ENCODE measurements around the gene TCF4.

The TCF4 gene

DNA sequence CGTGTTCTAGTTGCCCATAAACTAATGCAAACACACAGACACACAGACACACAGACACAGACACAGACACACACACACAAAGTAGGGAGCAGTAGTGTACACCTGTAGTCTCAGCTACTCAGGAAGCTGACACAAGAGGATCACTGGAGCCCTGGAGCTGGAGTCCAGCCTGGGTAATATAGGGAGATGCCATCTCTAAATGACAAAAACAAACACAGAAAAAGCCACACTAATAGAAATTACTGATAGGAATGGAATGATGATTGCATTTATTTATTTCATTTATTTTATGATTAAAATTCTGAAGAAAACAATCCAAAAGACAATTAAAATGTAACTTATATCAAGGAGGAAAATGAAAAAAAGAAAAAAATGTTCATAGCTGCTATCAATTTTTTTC is 30.8 kb downstream of the TCF4 start:
- H3K4me1 ChIP-seq (ENCODE audit: control insufficient read depth, insufficient read depth, low read length): peaks cover 10% of the 10 kb centered on the region
- no peak overlapping the region for H3K4me2 ChIP-seq (ENCODE audit: low read length)
- no peaks in the 10 kb centered on the region for H3K36me3 ChIP-seq (ENCODE audit: insufficient read depth, low read length)
- no peaks in the 10 kb centered on the region for H3K27me3 ChIP-seq (ENCODE audit: control insufficient read depth, insufficient read depth, low read length)
- H3K4me3 ChIP-seq (ENCODE audit: low read length): no peak overlapping the region
- H3K9ac ChIP-seq (ENCODE audit: low read depth, low read length): no peak overlapping the region
- peaks cover 3% of the 10 kb centered on the region for H3K9me3 ChIP-seq (replicated peaks; ENCODE audit: low read length)

DNA sequence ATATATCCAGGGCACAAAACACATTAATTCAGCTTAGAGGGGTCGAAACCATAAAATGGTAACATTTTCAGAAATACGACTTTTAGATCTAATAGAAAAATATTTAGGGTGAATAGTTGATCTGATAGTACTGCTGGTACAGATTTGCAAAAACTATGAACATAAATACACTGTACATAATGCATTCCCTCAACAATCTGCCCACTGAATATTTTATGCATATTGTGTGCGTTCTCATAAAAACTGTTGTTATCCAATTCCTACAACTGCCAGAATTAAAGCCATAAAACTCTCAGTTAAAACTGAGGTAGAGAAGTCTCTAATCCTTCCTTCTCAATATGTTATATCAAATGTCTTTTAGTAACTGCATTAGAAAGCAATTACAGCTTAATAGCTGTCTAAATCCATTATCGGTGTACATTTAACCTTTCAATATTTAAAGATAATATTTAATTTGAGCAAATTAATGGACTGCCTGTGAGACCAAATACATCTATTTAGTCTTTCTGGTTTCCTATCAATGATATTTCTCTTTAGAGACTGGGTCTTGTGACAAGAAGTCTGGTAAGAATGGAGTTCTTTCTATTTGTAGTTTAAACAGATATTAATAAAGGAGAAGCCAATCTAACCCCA is 32.5 kb downstream of the TCF4 start:
- H3K36me3 ChIP-seq (ENCODE audit: insufficient read depth, low read length): no peaks in the 10 kb centered on the region
- no peaks in the 10 kb centered on the region for H3K9me3 ChIP-seq (replicated peaks; ENCODE audit: low read length)
- H3K4me2 ChIP-seq (ENCODE audit: low read length): no peak overlapping the region
- peaks cover 18% of the 10 kb centered on the region for H3K4me1 ChIP-seq (ENCODE audit: control insufficient read depth, insufficient read depth, low read length)
- H3K9ac ChIP-seq (ENCODE audit: low read depth, low read length): no peak overlapping the region
- H3K27me3 ChIP-seq (ENCODE audit: control insufficient read depth, insufficient read depth, low read length): no peaks in the 10 kb centered on the region
- no peak overlapping the region for H3K4me3 ChIP-seq (ENCODE audit: low read length)

DNA sequence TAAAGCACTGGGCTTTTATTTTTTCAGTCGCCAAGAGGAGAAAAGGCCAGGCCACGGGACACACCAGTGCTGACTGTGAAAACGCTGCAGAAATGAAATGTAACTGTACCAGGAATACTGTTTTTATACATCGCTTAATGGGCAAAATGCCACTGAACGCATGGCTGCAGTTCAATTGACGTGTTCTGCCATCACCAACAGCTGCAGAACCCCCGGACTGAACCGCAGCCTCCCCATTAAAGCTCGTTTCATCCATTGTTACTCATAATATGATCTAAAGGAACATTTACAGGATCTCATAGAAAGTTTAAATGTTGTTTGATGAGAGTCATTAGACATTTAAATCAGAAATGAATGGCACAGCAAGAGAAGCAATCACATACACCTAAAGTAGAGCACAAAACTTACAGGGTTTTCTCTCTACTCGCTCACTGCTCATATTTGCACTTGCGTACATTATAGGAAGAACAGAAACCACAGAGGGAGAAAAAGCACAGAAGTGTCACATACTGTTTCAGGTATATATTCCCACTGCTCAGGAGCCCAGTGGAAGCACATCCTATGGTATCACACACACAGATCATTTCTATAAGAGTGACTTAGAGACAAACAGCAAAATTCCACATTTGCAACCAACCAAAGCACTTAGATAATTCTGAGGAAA is 35.3 kb downstream of the TCF4 start:
- Histone ChIP-seq H3K4me2 (ENCODE audit: low read length) (peak overlapping the region; percentile 58), H3K4me1 (ENCODE audit: control insufficient read depth, insufficient read depth, low read length) (peaks cover 26% of the 10 kb centered on the region), H3K36me3 (ENCODE audit: insufficient read depth, low read length) (no peaks in the 10 kb centered on the region), H3K9me3 (replicated peaks; ENCODE audit: low read length) (no peaks in the 10 kb centered on the region), H3K9ac (ENCODE audit: low read depth, low read length) (peak overlapping the region; percentile 35), H3K27me3 (ENCODE audit: control insufficient read depth, insufficient read depth, low read length) (no peaks in the 10 kb centered on the region), H3K4me3 (ENCODE audit: low read length) (peak overlapping the region; percentile 21)

DNA sequence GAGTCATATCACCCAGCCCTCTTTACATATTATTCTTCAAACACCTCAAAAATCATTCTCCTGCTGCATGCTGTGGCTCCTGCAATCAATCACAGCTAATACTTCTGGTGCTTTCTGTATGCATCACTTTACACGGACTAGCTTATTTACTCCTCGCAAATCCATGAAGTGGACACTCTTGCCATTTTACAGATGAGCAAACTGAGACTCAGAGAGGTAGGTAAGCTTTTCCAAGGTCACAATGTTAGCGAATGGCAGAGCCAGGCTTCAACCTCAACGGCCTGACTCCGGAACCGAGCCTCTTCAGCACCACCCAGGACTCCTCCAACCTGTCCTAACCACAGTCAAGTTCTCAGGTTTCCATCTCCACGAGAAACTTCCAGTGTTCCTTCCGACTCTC is 36.8 kb downstream of the TCF4 start:
- Histone ChIP-seq H3K4me1 (ENCODE audit: control insufficient read depth, insufficient read depth, low read length) (peaks cover 37% of the 10 kb centered on the region), H3K4me3 (ENCODE audit: low read length) (no peak overlapping the region), H3K9me3 (replicated peaks; ENCODE audit: low read length) (no peaks in the 10 kb centered on the region), H3K9ac (ENCODE audit: low read depth, low read length) (no peak overlapping the region), H3K4me2 (ENCODE audit: low read length) (no peak overlapping the region), H3K27me3 (ENCODE audit: control insufficient read depth, insufficient read depth, low read length) (no peaks in the 10 kb centered on the region), H3K36me3 (ENCODE audit: insufficient read depth, low read length) (no peaks in the 10 kb centered on the region)

DNA sequence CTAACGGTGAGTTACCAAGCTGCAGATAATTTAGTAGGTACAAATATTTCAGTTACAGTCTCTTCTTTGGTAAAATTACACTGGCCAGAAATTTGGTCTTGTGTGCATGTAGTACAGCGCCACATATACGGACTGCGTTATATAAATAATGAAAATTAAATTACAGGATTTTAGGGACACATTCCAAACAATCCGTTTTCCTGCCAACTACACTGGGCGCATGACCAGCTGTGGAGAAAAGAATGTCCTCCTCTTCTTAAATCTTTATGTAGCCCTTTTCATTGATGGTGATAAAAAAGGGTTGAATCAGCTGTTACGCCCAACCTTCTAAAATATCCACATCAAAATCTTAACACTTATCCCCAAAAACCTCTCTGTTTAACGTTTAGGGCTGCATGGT is 37.5 kb downstream of the TCF4 start:
- peaks cover 37% of the 10 kb centered on the region for H3K4me1 ChIP-seq (ENCODE audit: control insufficient read depth, insufficient read depth, low read length)
- no peak overlapping the region for H3K4me2 ChIP-seq (ENCODE audit: low read length)
- H3K4me3 ChIP-seq (ENCODE audit: low read length): no peak overlapping the region
- H3K36me3 ChIP-seq (ENCODE audit: insufficient read depth, low read length): no peaks in the 10 kb centered on the region
- H3K9me3 ChIP-seq (replicated peaks; ENCODE audit: low read length): no peaks in the 10 kb centered on the region
- no peaks in the 10 kb centered on the region for H3K27me3 ChIP-seq (ENCODE audit: control insufficient read depth, insufficient read depth, low read length)
- H3K9ac ChIP-seq (ENCODE audit: low read depth, low read length): no peak overlapping the region

DNA sequence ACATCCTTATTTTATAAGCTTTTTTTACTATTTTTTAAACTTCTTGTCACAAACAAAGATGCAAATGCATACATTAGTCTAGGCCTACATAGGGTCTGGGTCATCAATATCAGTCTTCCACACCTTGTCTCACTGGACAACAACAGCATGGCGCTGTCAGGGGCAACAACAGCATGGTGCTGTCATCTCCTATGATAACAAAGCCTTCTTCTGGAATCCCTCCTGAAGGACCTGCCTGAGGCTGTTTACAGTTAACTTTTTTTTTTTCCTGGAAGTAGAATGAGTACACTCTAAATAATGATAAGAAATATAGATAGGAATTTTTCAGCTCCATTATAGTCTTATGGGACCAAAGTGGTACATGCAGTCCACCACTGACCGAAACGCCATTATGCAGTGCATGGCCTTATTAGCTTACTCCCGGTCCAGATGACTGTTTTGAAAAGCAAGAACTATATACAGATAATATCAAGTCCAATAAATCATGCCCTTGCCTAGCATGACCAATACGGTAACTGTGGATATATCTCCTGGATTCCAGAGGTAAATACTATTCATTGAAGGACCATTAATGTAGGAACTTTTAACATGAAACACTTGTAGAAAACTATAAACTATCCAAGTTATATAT is 38.4 kb downstream of the TCF4 start:
- H3K36me3 ChIP-seq (ENCODE audit: insufficient read depth, low read length): no peaks in the 10 kb centered on the region
- no peak overlapping the region for H3K9ac ChIP-seq (ENCODE audit: low read depth, low read length)
- H3K4me3 ChIP-seq (ENCODE audit: low read length): no peak overlapping the region
- no peaks in the 10 kb centered on the region for H3K27me3 ChIP-seq (ENCODE audit: control insufficient read depth, insufficient read depth, low read length)
- no peaks in the 10 kb centered on the region for H3K9me3 ChIP-seq (replicated peaks; ENCODE audit: low read length)
- H3K4me1 ChIP-seq (ENCODE audit: control insufficient read depth, insufficient read depth, low read length): peaks cover 37% of the 10 kb centered on the region
- H3K4me2 ChIP-seq (ENCODE audit: low read length): no peak overlapping the region

DNA sequence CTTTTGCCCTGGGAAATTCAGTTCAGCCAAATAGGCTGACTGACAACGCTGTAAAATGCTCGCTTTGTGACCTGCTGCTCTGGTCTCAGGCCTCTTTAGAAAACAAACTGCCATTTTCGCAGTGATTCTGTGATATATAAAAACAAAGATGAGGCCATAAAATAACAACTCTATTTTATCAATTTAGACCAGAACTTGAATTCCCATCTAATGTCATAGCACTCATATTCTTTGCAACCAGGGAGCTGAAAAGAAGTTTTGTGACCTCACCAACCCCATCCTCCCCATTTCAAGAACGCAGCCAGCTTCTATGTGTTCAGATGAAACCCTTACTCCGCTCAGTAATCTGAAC is 40.3 kb downstream of the TCF4 start:
- H3K4me2 ChIP-seq (ENCODE audit: low read length): no peak overlapping the region
- H3K9me3 ChIP-seq (replicated peaks; ENCODE audit: low read length): no peaks in the 10 kb centered on the region
- no peak overlapping the region for H3K4me3 ChIP-seq (ENCODE audit: low read length)
- no peak overlapping the region for H3K9ac ChIP-seq (ENCODE audit: low read depth, low read length)
- no peaks in the 10 kb centered on the region for H3K36me3 ChIP-seq (ENCODE audit: insufficient read depth, low read length)
- peaks cover 31% of the 10 kb centered on the region for H3K4me1 ChIP-seq (ENCODE audit: control insufficient read depth, insufficient read depth, low read length)
- H3K27me3 ChIP-seq (ENCODE audit: control insufficient read depth, insufficient read depth, low read length): no peaks in the 10 kb centered on the region

DNA sequence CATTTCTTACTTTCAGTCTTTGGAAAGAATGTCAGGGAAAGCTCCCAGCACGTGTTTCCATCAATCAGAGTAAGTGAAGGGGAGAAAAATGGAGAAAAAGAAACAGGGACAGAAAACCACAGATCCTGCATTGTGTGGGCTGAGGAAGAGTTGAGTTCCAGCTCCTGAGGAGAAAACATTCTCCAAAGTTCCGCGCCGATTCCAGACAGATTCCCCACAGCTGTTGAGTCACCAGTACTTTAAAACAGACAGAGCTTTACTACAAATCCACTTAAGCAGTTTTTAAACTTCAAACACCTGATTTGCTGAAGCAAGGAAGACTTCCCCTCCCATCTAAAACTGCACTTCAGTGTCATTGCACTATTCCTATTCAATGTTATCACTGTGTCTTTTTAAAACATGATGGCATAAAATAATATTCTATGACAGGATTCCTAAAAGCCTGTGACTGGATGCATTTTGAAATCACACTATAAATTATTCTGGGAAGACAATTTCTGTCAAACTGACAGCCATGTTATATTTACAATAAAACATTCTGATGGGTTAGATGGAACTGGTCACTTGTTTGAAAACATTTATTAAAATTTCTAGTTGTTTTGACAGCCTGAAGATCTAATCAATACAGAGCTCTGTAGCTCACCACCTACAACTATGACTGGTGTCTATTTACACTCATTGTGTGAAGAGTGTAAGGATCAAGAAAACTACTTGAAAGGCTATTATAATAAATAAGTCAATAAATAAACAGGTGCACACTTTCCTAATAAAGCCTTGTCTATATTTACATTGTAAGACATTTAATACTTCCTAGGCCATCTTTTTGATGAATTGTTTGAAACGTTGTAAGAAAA is 40.9 kb downstream of the TCF4 start:
- peaks cover 26% of the 10 kb centered on the region for H3K4me1 ChIP-seq (ENCODE audit: control insufficient read depth, insufficient read depth, low read length)
- H3K4me2 ChIP-seq (ENCODE audit: low read length): peak overlapping the region; percentile 80
- no peaks in the 10 kb centered on the region for H3K36me3 ChIP-seq (ENCODE audit: insufficient read depth, low read length)
- H3K27me3 ChIP-seq (ENCODE audit: control insufficient read depth, insufficient read depth, low read length): no peaks in the 10 kb centered on the region
- peak overlapping the region; percentile 58 for H3K9ac ChIP-seq (ENCODE audit: low read depth, low read length)
- peak overlapping the region; percentile 64 for H3K4me3 ChIP-seq (ENCODE audit: low read length)
- H3K9me3 ChIP-seq (replicated peaks; ENCODE audit: low read length): no peaks in the 10 kb centered on the region

DNA sequence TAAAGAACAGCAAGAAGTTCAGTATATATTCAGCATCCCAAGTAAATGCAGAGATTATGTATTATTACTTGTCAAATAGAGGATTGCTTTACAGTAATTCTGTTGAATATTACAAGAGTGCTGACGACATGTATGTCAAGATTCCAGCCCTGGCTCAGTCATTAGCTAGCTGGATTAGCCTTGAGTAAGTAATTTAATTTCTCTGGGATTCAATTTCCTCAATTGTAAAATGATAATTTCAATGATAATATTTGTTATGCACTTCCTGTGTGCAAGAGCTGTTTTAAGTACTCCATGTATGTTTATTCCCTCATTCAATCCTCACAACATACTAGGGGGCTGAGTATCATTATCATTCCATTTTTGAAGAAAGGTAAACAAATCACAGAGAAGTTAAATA is 44.0 kb downstream of the TCF4 start:
- Histone ChIP-seq H3K9me3 (replicated peaks; ENCODE audit: low read length) (no peaks in the 10 kb centered on the region), H3K4me3 (ENCODE audit: low read length) (no peak overlapping the region), H3K4me1 (ENCODE audit: control insufficient read depth, insufficient read depth, low read length) (peaks cover 19% of the 10 kb centered on the region), H3K4me2 (ENCODE audit: low read length) (no peak overlapping the region), H3K9ac (ENCODE audit: low read depth, low read length) (no peak overlapping the region), H3K36me3 (ENCODE audit: insufficient read depth, low read length) (no peaks in the 10 kb centered on the region), H3K27me3 (ENCODE audit: control insufficient read depth, insufficient read depth, low read length) (no peaks in the 10 kb centered on the region)

DNA sequence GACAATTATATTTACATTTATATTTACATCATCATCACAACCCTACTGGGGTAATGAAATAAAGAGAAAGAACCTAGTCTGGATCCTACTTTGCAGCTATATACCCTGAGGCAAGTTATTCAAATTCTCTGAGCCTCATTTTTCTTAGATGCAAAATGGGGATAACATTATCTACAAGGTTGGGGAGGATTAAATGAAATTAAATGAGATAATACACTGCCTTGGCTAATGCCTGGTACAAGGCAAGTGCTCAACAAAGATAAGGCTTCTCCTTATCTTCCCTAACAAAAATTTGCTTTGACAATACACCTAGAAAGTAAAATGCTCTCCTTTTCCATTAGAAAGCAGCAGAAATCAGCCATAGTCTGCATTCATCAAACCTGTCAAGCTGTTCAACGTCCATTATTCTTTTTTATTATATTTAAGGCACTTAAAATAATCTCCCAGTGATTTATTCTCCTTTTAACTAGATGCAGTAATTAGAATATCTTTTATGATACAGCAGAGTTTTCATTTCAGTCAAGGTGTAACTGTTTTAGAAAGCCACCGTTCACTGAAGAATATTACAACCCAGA is 44.8 kb downstream of the TCF4 start:
- H3K9ac ChIP-seq (ENCODE audit: low read depth, low read length): no peak overlapping the region
- no peak overlapping the region for H3K4me2 ChIP-seq (ENCODE audit: low read length)
- no peaks in the 10 kb centered on the region for H3K27me3 ChIP-seq (ENCODE audit: control insufficient read depth, insufficient read depth, low read length)

DNA sequence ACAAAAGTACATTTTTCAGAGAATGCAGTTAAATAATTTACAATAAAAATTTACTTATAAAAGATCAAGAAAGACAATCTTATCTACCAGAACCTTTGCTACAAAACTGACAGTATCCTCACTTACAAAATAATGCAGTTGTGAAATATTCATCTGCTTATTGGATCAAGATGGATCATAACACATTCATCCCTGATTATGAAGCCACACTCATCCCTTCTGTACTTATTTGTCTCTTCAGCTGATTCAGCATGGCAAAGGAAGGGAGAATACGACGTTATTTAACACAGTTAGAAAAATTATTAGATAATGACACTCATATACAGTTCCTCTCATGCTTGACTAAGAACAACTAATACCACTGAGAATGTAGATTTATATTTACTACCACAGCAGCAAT is 46.4 kb downstream of the TCF4 start:
- Histone ChIP-seq H3K4me3 (ENCODE audit: low read length) (no peak overlapping the region), H3K9me3 (replicated peaks; ENCODE audit: low read length) (no peaks in the 10 kb centered on the region), H3K27me3 (ENCODE audit: control insufficient read depth, insufficient read depth, low read length) (no peaks in the 10 kb centered on the region), H3K36me3 (ENCODE audit: insufficient read depth, low read length) (no peaks in the 10 kb centered on the region), H3K4me1 (ENCODE audit: control insufficient read depth, insufficient read depth, low read length) (peaks cover 3% of the 10 kb centered on the region), H3K9ac (ENCODE audit: low read depth, low read length) (no peak overlapping the region), H3K4me2 (ENCODE audit: low read length) (no peak overlapping the region)

More for the DNA sequence above, 44.8 kb downstream of the TCF4 start:
- H3K4me1 ChIP-seq (ENCODE audit: control insufficient read depth, insufficient read depth, low read length): peaks cover 17% of the 10 kb centered on the region
- H3K36me3 ChIP-seq (ENCODE audit: insufficient read depth, low read length): no peaks in the 10 kb centered on the region
- H3K4me3 ChIP-seq (ENCODE audit: low read length): no peak overlapping the region
- H3K9me3 ChIP-seq (replicated peaks; ENCODE audit: low read length): no peaks in the 10 kb centered on the region

Measured in skeletal muscle satellite cell (primary cell).